ENCODE data around the gene GLCCI1. TPM values are rescaled to one million over a fixed set of nuclear protein-coding genes. Genes with fewer than 3 reads are reported as not detected.

Gene GLCCI1
- total and polyA plus RNA-seq, 4 experiments from 2014 or later = 10.4 to 49.7 (median 34.3) TPM

GRCh38 chr7:7957513-7957912 lies 11.1 kb upstream of the GLCCI1 start:
- no peaks in the 10 kb centered on the region for H3K27me3 ChIP-seq (ENCODE audit: insufficient read depth, low read length)
- Mint-ChIP-seq H3K9me3 (no peaks in the 10 kb centered on the region), H3K27ac (no peak overlapping the region), H3K36me3 (peaks cover 3 to 7% of the 10 kb centered on the region in 2 donors), H3K4me1 (peaks cover 0 to 4% (median 0%) of the 10 kb centered on the region in 4 donors), H3K4me3 (no peak overlapping the region), H3K27me3 (no peaks in the 10 kb centered on the region)
- intact Hi-C loops (cut with micrococcal nuclease) = no loop called here
- CTCF ChIA-PET (ENCODE audit: partially characterized antibody) = interaction anchor here (1.1 kb wide), 1 partner anchor 10 kb away, joined by 4 read pairs; no protein-coding TSS in a partner anchor
- H3K9me3 ChIP-seq (ENCODE audit: control insufficient read depth in 1 of 2, low read length in 2 of 2) = no peaks in the 10 kb centered on the region
- H3K27ac ChIP-seq (ENCODE audit: low read depth, low read length) = no peak overlapping the region
- no peaks in the 10 kb centered on the region for H3K36me3 ChIP-seq (ENCODE audit: insufficient read depth, low read length)
- POLR2A ChIA-PET (ENCODE audit: partially characterized antibody) = interaction anchor here (0.9 to 1.1 kb wide), 2 partner anchors 10 to 12 kb away, joined by 4 read pairs; no protein-coding TSS in a partner anchor
- no peak for DNase-seq
- no peak overlapping the region for H3K4me3 ChIP-seq (ENCODE audit: low read length in 2 of 2)
- no peaks in the 10 kb centered on the region for H3K4me1 ChIP-seq (ENCODE audit: insufficient read depth, low read length)

DNA sequence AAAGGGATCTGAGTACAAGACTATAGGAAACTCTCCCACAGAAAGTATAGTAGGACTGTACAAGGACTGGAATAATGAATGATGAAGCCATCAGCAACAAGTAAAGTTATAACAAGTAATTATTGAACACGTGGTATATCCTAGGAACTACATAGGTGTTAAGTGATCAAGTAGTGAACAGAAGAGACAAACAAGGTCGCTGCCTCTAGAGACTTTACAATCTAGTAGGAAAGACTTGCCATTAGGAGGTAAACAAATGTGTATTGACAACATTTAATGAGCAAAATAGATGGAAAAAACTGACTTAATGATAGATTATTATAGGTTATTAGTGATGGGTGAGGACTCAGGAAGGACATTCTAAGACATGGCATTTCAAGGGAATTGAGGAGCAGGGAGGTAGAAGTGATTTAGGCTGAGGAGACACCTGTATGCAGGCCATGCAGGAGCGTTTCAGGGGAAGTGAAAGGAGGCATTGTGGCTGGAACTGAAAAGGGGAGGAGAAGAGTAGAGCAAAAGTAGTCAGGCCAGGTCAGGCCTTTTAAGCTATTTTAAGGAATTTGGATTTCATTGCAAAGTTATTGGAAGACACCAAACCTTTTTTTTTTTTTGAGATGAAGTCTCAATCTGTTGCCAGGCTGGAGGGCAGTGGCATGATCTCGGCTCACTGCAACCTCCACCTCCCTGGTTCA lies 8.5 kb upstream of the GLCCI1 start:
- Mint-ChIP-seq H3K4me3 (no peak overlapping the region), H3K27me3 (no peaks in the 10 kb centered on the region), H3K9me3 (no peaks in the 10 kb centered on the region), H3K36me3 (peaks cover 3 to 7% of the 10 kb centered on the region in 2 donors), H3K27ac (no peak overlapping the region), H3K4me1 (peaks cover under 1 to 4% (median 3%) of the 10 kb centered on the region in 4 donors)
- intact Hi-C loops (cut with micrococcal nuclease) = no loop called here
- H3K4me1 ChIP-seq (ENCODE audit: insufficient read depth, low read length) = peaks cover 7% of the 10 kb centered on the region
- ChIA-PET CTCF (ENCODE audit: partially characterized antibody) (no interaction called here), POLR2A (ENCODE audit: partially characterized antibody) (interaction anchor here (0.7 to 1.0 kb wide), 2 partner anchors 242 to 320 kb away, joined by 3 to 4 read pairs; partner anchors contain the start of gene UMAD1)
- H3K9me3 ChIP-seq (ENCODE audit: control insufficient read depth in 1 of 2, low read length in 2 of 2) = no peaks in the 10 kb centered on the region
- H3K4me3 ChIP-seq (ENCODE audit: low read length in 2 of 2) = no peak overlapping the region
- no peak overlapping the region for H3K27ac ChIP-seq (ENCODE audit: low read depth, low read length)
- H3K27me3 ChIP-seq (ENCODE audit: insufficient read depth, low read length) = no peaks in the 10 kb centered on the region
- no peak for DNase-seq
- no peaks in the 10 kb centered on the region for H3K36me3 ChIP-seq (ENCODE audit: insufficient read depth, low read length)

GRCh38 chr7:7962851-7963250 lies 5.7 kb upstream of the GLCCI1 start:
- Mint-ChIP-seq H3K4me3 (no peak overlapping the region), H3K27me3 (no peaks in the 10 kb centered on the region), H3K36me3 (no peaks in the 10 kb centered on the region), H3K4me1 (peaks cover 6 to 13% (median 11%) of the 10 kb centered on the region in 4 donors), H3K27ac (no peak overlapping the region), H3K9me3 (no peaks in the 10 kb centered on the region)
- intact Hi-C loops (cut with micrococcal nuclease) = no loop called here
- Histone ChIP-seq H3K27ac (ENCODE audit: low read depth, low read length) (no peak overlapping the region), H3K4me1 (ENCODE audit: insufficient read depth, low read length) (peaks cover 16% of the 10 kb centered on the region), H3K9me3 (ENCODE audit: control insufficient read depth in 1 of 2, low read length in 2 of 2) (no peaks in the 10 kb centered on the region), H3K36me3 (ENCODE audit: insufficient read depth, low read length) (no peaks in the 10 kb centered on the region), H3K27me3 (ENCODE audit: insufficient read depth, low read length) (no peaks in the 10 kb centered on the region), H3K4me3 (ENCODE audit: low read length in 2 of 2) (no peak overlapping the region)
- no peak for DNase-seq
- CTCF ChIA-PET (ENCODE audit: partially characterized antibody) = interaction anchor here (0.9 to 2.0 kb wide), 3 partner anchors 10 to 18 kb away, joined by 3 to 6 read pairs (median 4); no protein-coding TSS in a partner anchor
- POLR2A ChIA-PET (ENCODE audit: partially characterized antibody) = interaction anchor here (0.6 to 1.3 kb wide), 2 partner anchors 10 to 199 kb away, joined by 3 read pairs; no protein-coding TSS in a partner anchor

DNA sequence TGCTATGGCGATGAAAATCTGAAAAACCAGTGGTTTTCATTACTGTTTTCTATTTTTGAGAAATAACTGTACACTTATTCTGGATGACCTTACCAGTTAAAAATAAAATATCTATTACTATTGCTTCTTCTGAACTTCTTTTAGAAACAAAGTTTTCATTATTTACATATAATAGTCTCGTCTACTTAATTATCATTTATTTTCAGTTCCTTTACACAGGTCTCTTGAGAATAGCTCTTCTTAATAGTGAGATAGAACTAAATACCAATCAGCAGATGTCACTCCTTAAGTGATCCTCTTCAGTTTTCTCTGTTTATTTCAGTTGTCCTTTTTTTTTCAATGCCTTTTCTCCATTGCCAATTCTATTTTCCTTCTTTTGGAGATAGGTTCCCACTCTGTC lies 4.3 kb upstream of the GLCCI1 start:
- CTCF ChIA-PET (ENCODE audit: partially characterized antibody) = interaction anchor here (1.5 kb wide), 1 partner anchor 34 kb away, joined by 3 read pairs; no protein-coding TSS in a partner anchor
- Mint-ChIP-seq H3K36me3 (peaks cover 0 to 2% of the 10 kb centered on the region in 2 donors), H3K4me3 (no peak overlapping the region), H3K27me3 (no peaks in the 10 kb centered on the region), H3K27ac (no peak overlapping the region), H3K9me3 (no peaks in the 10 kb centered on the region), H3K4me1 (peaks cover 11 to 21% (median 12%) of the 10 kb centered on the region in 4 donors)
- Histone ChIP-seq H3K9me3 (ENCODE audit: control insufficient read depth in 1 of 2, low read length in 2 of 2) (no peaks in the 10 kb centered on the region), H3K4me1 (ENCODE audit: insufficient read depth, low read length) (peaks cover 18% of the 10 kb centered on the region), H3K27ac (ENCODE audit: low read depth, low read length) (no peak overlapping the region), H3K4me3 (ENCODE audit: low read length in 2 of 2) (no peak overlapping the region), H3K27me3 (ENCODE audit: insufficient read depth, low read length) (no peaks in the 10 kb centered on the region), H3K36me3 (ENCODE audit: insufficient read depth, low read length) (no peaks in the 10 kb centered on the region)
- POLR2A ChIA-PET (ENCODE audit: partially characterized antibody) = interaction anchor here (1.2 kb wide), 1 partner anchor 161 kb away, joined by 6 read pairs; no protein-coding TSS in a partner anchor
- intact Hi-C loops (cut with micrococcal nuclease) = no loop called here
- no peak for DNase-seq

DNA sequence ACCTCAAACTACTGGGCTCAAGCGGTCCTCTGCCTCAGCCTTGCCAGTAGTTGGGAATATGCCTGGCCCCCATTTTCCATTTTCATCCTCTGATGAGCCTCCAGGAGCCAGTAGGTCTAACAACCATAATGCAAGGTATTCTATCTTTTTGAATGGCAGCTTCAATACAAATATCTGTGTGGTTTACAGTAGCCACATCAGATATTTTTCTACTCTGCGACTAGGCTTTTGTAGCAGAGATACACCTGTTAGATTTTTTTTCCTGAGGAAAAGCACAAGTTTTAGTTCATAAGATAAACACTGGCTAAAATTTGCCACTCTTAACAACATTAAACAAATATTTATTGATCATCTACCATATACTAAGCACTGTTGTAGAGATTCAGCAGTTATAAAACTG lies 3.9 kb upstream of the GLCCI1 start:
- Mint-ChIP-seq H3K4me3 (no peak overlapping the region), H3K27me3 (no peaks in the 10 kb centered on the region), H3K9me3 (no peaks in the 10 kb centered on the region), H3K27ac (peak overlapping the region in 1 of 7 donors; percentile 31), H3K4me1 (peaks cover 11 to 21% (median 12%) of the 10 kb centered on the region in 4 donors), H3K36me3 (peaks cover 0 to 2% of the 10 kb centered on the region in 2 donors)
- intact Hi-C loops (cut with micrococcal nuclease) = loop anchor here (5.0 kb wide), 2 partner anchors 282 to 397 kb away; partner anchors contain the start of gene MIOS
- Histone ChIP-seq H3K36me3 (ENCODE audit: insufficient read depth, low read length) (no peaks in the 10 kb centered on the region), H3K4me3 (ENCODE audit: low read length in 2 of 2) (no peak overlapping the region), H3K9me3 (ENCODE audit: control insufficient read depth in 1 of 2, low read length in 2 of 2) (no peaks in the 10 kb centered on the region), H3K27ac (ENCODE audit: low read depth, low read length) (no peak overlapping the region), H3K27me3 (ENCODE audit: insufficient read depth, low read length) (no peaks in the 10 kb centered on the region), H3K4me1 (ENCODE audit: insufficient read depth, low read length) (peaks cover 18% of the 10 kb centered on the region)
- CTCF ChIA-PET (ENCODE audit: partially characterized antibody) = interaction anchor here (1.5 kb wide), 1 partner anchor 34 kb away, joined by 3 read pairs; no protein-coding TSS in a partner anchor
- DNase-seq = no peak
- POLR2A ChIA-PET (ENCODE audit: partially characterized antibody) = interaction anchor here (1.2 kb wide), 1 partner anchor 161 kb away, joined by 6 read pairs; no protein-coding TSS in a partner anchor

DNA sequence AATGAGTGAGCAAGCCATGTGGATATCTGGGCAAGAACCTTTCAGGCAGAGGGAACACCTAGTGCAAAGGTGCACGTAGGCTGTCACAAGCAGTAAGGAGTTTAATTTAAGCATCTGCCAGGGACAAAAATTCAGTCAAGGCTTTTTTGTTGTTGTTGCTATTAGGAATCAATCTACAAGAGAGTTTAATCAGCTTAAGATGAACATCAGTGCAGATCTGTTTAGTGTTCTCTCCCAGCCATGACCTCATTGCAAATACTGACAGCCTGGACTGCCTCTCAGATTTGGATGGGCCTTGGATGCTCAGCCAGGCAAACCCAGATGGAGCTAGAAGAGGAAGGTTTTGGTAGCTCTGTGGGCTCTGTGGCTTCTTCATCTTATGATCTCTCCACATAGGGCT lies 3.3 kb upstream of the GLCCI1 start:
- H3K27me3 Mint-ChIP-seq = no peaks in the 10 kb centered on the region
- H3K36me3 Mint-ChIP-seq = peaks cover 0 to 2% of the 10 kb centered on the region in 2 donors
- Histone ChIP-seq H3K36me3 (ENCODE audit: insufficient read depth, low read length) (no peaks in the 10 kb centered on the region), H3K27ac (ENCODE audit: low read depth, low read length) (no peak overlapping the region), H3K4me1 (ENCODE audit: insufficient read depth, low read length) (peaks cover 18% of the 10 kb centered on the region), H3K9me3 (ENCODE audit: control insufficient read depth in 1 of 2, low read length in 2 of 2) (no peaks in the 10 kb centered on the region), H3K4me3 (ENCODE audit: low read length in 2 of 2) (no peak overlapping the region), H3K27me3 (ENCODE audit: insufficient read depth, low read length) (no peaks in the 10 kb centered on the region)
- no peak for DNase-seq
- peak overlapping the region in 1 of 7 donors; percentile 31 for H3K27ac Mint-ChIP-seq
- POLR2A ChIA-PET (ENCODE audit: partially characterized antibody) = interaction anchor here (1.3 to 6.1 kb wide), 2 partner anchors 21 to 71 kb away, joined by 4 to 40 read pairs; no protein-coding TSS in a partner anchor
- peak overlapping the region in 1 of 8 donors; percentile 21 for H3K4me3 Mint-ChIP-seq
- H3K9me3 Mint-ChIP-seq = no peaks in the 10 kb centered on the region
- intact Hi-C loops (cut with micrococcal nuclease) = loop anchor here (5.0 kb wide), 2 partner anchors 283 to 398 kb away; partner anchors contain the start of gene MIOS
- H3K4me1 Mint-ChIP-seq = peaks cover 11 to 21% (median 12%) of the 10 kb centered on the region in 4 donors
- CTCF ChIA-PET (ENCODE audit: partially characterized antibody) = interaction anchor here (1.0 to 3.8 kb wide), 3 partner anchors 21 to 225 kb away, joined by 3 to 15 read pairs (median 3); no protein-coding TSS in a partner anchor
